ENCODE data around the gene SBK3. TPM values are rescaled to one million over a fixed set of nuclear protein-coding genes. Genes with fewer than 3 reads are reported as not detected.

Gene SBK3
- total and polyA plus RNA-seq, 10 of the 15 experiments (the other 5 are each of a cell fraction or from before 2014, with no cell fraction given) = not detected

GRCh38 chr19:55544014-55544413 lies 1.3 kb downstream of the SBK3 start:
- intact Hi-C loops (cut with micrococcal nuclease; ENCODE audit: unreplicated experiment) = no loop called here

More at GRCh38 chr19:55544014-55544413, 1.3 kb downstream of the SBK3 start:
- Histone ChIP-seq H3K27ac (ENCODE audit: control insufficient read depth, insufficient read depth) (no peak overlapping the region), H3K4me2 (ENCODE audit: control insufficient read depth, insufficient read depth) (no peak overlapping the region), H4K20me1 (ENCODE audit: control insufficient read depth, insufficient read depth) (no peaks in the 10 kb centered on the region), H3K4me1 (ENCODE audit: control insufficient read depth, insufficient read depth, low read length) (no peaks in the 10 kb centered on the region), H2AFZ (ENCODE audit: control insufficient read depth, low read depth, low read length) (no peak overlapping the region), H3K4me3 (no peak overlapping the region), H3K9me3 (replicated peaks; ENCODE audit: control insufficient read depth, insufficient read depth, low read length) (no peaks in the 10 kb centered on the region), H3K79me2 (ENCODE audit: control insufficient read depth, insufficient read depth, low read length) (no peaks in the 10 kb centered on the region), H3K36me3 (ENCODE audit: control insufficient read depth in 2 of 2, insufficient read depth in 2 of 2, low read length in 1 of 2) (no peaks in the 10 kb centered on the region), H3K27me3 (replicated peaks in 1 of 2; ENCODE audit: control insufficient read depth in 2 of 2, insufficient read depth in 2 of 2, low read length in 1 of 2) (peaks cover 0 to 1% of the 10 kb centered on the region in 2 experiments; a peak in 2 of 4 replicates), H3K9ac (ENCODE audit: control insufficient read depth, insufficient read depth, low read length) (no peak overlapping the region)
- TF ChIP-seq HDAC2 (IDR thresholded peaks at IDR 0.05) = no peak
- no peak for TF ChIP-seq RAD51 (IDR thresholded peaks at IDR 0.05)
- no peak for TF ChIP-seq TAF1 (IDR thresholded peaks at IDR 0.05; ENCODE audit: borderline replicate concordance, low read depth, low read length)
- no peak for TF ChIP-seq ZZZ3 (IDR thresholded peaks at IDR 0.05; ENCODE audit: control insufficient read depth, insufficient read length, low read depth)
- no peak for TF ChIP-seq ASH2L (IDR thresholded peaks at IDR 0.05; ENCODE audit: borderline replicate concordance, low read depth)
- no peak for TF ChIP-seq EZH2 (IDR thresholded peaks at IDR 0.05; ENCODE audit: borderline replicate concordance, control insufficient read depth, low read depth, low read length)
- no peak for TF ChIP-seq NRF1 (conservative IDR thresholded peaks at IDR 0.05; ENCODE audit: low read depth, low read length)
- no peak for TF ChIP-seq LARP7 (IDR thresholded peaks at IDR 0.05)
- TF ChIP-seq, protein P1, sequence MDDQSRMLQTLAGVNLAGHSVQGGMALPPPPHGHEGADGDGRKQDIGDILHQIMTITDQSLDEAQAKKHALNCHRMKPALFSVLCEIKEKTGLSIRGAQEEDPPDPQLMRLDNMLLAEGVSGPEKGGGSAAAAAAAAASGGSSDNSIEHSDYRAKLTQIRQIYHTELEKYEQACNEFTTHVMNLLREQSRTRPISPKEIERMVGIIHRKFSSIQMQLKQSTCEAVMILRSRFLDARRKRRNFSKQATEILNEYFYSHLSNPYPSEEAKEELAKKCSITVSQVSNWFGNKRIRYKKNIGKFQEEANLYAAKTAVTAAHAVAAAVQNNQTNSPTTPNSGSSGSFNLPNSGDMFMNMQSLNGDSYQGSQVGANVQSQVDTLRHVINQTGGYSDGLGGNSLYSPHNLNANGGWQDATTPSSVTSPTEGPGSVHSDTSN (IDR thresholded peaks at IDR 0.05; ENCODE audit: insufficient replicate concordance, low read depth, low read length) = no peak
- TF ChIP-seq JUNB (IDR thresholded peaks at IDR 0.05) = no peak
- no peak for TF ChIP-seq NFYB (IDR thresholded peaks at IDR 0.05; ENCODE audit: insufficient read depth, low read depth, low read length)
- no peak for TF ChIP-seq ELK1 (IDR thresholded peaks at IDR 0.05; ENCODE audit: low read depth, low read length)
- no peak for TF ChIP-seq BMI1 (IDR thresholded peaks at IDR 0.05; ENCODE audit: borderline replicate concordance)
- TF ChIP-seq, protein P2, sequence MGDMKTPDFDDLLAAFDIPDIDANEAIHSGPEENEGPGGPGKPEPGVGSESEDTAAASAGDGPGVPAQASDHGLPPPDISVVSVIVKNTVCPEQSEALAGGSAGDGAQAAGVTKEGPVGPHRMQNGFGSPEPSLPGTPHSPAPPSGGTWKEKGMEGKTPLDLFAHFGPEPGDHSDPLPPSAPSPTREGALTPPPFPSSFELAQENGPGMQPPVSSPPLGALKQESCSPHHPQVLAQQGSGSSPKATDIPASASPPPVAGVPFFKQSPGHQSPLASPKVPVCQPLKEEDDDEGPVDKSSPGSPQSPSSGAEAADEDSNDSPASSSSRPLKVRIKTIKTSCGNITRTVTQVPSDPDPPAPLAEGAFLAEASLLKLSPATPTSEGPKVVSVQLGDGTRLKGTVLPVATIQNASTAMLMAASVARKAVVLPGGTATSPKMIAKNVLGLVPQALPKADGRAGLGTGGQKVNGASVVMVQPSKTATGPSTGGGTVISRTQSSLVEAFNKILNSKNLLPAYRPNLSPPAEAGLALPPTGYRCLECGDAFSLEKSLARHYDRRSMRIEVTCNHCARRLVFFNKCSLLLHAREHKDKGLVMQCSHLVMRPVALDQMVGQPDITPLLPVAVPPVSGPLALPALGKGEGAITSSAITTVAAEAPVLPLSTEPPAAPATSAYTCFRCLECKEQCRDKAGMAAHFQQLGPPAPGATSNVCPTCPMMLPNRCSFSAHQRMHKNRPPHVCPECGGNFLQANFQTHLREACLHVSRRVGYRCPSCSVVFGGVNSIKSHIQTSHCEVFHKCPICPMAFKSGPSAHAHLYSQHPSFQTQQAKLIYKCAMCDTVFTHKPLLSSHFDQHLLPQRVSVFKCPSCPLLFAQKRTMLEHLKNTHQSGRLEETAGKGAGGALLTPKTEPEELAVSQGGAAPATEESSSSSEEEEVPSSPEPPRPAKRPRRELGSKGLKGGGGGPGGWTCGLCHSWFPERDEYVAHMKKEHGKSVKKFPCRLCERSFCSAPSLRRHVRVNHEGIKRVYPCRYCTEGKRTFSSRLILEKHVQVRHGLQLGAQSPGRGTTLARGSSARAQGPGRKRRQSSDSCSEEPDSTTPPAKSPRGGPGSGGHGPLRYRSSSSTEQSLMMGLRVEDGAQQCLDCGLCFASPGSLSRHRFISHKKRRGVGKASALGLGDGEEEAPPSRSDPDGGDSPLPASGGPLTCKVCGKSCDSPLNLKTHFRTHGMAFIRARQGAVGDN (IDR thresholded peaks at IDR 0.05) = no peak
- SMC1A ChIA-PET (ENCODE audit: uncharacterized antibody, unreplicated experiment) = no interaction called here
- POLR2A ChIA-PET = no interaction called here
- CTCF ChIA-PET = no interaction called here
- RAD21 ChIA-PET (ENCODE audit: unreplicated experiment) = no interaction called here
- ATAC-seq (no peak), DNase-seq (ENCODE audit: low read depth, low spot score) (no peak), FAIRE-seq (no peak)
- BruUV-seq (replicated peaks) = no TSS peak
- in situ Hi-C loops (cut with MboI) = no loop called here
- WGBS (ENCODE audit: insufficient coverage, insufficient replicate concordance, low lambda C conversion rate, missing lambda C conversion rate) = 37% methylated on average over 15 of the region's 15 CpGs
